SK-N-SH (cell line): Measurements from ENCODE around the gene B3GNT5. TPM values are rescaled to one million over a fixed set of nuclear protein-coding genes. Genes with fewer than 3 reads are reported as not detected.

Experiments used
- CTCF ChIA-PET: fragments of 300-600, 350-600 bp; formaldehyde crosslinking; extraction: SDS; loops from one replicate; lab custom pipeline; 2021; lab: Yijun Ruan, JAX
- POLR2A ChIA-PET: fragments of 350-600 bp; sonication (Branson Sonifier 250); formaldehyde crosslinking; extraction: SDS; loops from one replicate; lab custom pipeline; 2020; ENCODE audit warnings: antibody characterized with exemption, inconsistent platforms; lab: Yijun Ruan, JAX
- DNase-seq: peaks from one replicate; pipeline ENCODE4 v3.0.0; 2012
- H2AFZ ChIP-seq: fragments of 200-600 bp; sonication (generic); 2 replicates; pipeline ENCODE4 v1.8.1; 2016; ENCODE audit warnings: antibody characterized with exemption, mild to moderate bottlenecking, low read depth
- H3F3A ChIP-seq: fragments of 200-600 bp; sonication (generic); replicated peaks from 2 replicates; pipeline ENCODE3; 2016; ENCODE audit warnings: antibody characterized with exemption, mild to moderate bottlenecking; ENCODE audit not compliant: insufficient read depth
- H3K27ac ChIP-seq, 2 experiments: fragments of 200-500 bp in 1 of 2; fragments of 200-600 bp in 1 of 2; sonication (Bioruptor generic) in 1 of 2; sonication (generic), shearing (Covaris generic) in 1 of 2; 2 replicates each; pipeline versions ENCODE4 v1.5.1 to v1.6.1; 2014 to 2016; ENCODE audit warnings: low read depth in 2 of 2, inconsistent platforms in 1 of 2, low read length in 1 of 2, mild to moderate bottlenecking in 1 of 2, mixed read lengths in 1 of 2
- H3K27me3 ChIP-seq: fragments of 200-600 bp; sonication (generic), shearing (Covaris generic); 2 replicates; pipeline ENCODE4 v1.6.1; 2016; ENCODE audit warnings: mixed run types; ENCODE audit not compliant: insufficient read depth
- H3K36me3 ChIP-seq, 2 experiments: fragments of 200-500 bp in 1 of 2; fragments of 200-600 bp in 1 of 2; sonication (Bioruptor generic) in 1 of 2; sonication (generic) in 1 of 2; replicated peaks in 1 of 2; 2 replicates each; pipeline versions ENCODE3 to v1.5.1; 2014 to 2016; ENCODE audit warnings: low read length in 1 of 2, mild to moderate bottlenecking in 1 of 2; ENCODE audit not compliant: insufficient read depth in 2 of 2, control insufficient read depth in 1 of 2
- H3K4me1 ChIP-seq, 2 experiments: fragments of 200-500 bp in 1 of 2; fragments of 200-600 bp in 1 of 2; sonication (Bioruptor generic) in 1 of 2; sonication (generic), shearing (Covaris generic) in 1 of 2; 2 replicates each; pipeline versions ENCODE4 v1.5.1 to v1.6.1; 2014 to 2016; ENCODE audit warnings: low read depth in 1 of 2, low read length in 1 of 2, mixed run types in 1 of 2; ENCODE audit not compliant: insufficient read depth in 2 of 2, control insufficient read depth in 1 of 2
- H3K4me2 ChIP-seq: fragments of 200-600 bp; sonication (generic), shearing (Covaris generic); 2 replicates; pipeline ENCODE4 v1.6.1; 2017; ENCODE audit warnings: mixed run types
- H3K4me3 ChIP-seq, 2 experiments: fragments of 200-500 bp in 1 of 2; fragments of 200-600 bp in 1 of 2; sonication (Bioruptor generic) in 1 of 2; sonication (generic), shearing (Covaris generic) in 1 of 2; 2 replicates each; pipeline versions ENCODE4 v1.5.1 to v1.8.1; 2014 to 2016; ENCODE audit warnings: low read depth in 2 of 2, inconsistent platforms in 1 of 2, low read length in 1 of 2, mild to moderate bottlenecking in 1 of 2, mixed read lengths in 1 of 2, moderate library complexity in 1 of 2
- H3K79me2 ChIP-seq: fragments of 200-600 bp; sonication (generic); 2 replicates; pipeline ENCODE4 v1.8.1; 2017; ENCODE audit warnings: mild to moderate bottlenecking; ENCODE audit not compliant: insufficient read depth
- H3K9ac ChIP-seq: fragments of 200-600 bp; sonication (generic); 2 replicates; pipeline ENCODE4 v1.6.1; 2017; ENCODE audit warnings: mixed run types
- H3K9me2 ChIP-seq: fragments of 200-600 bp; sonication (generic); 2 replicates; pipeline ENCODE4 v1.6.1; 2017; ENCODE audit warnings: mixed run types
- H3K9me3 ChIP-seq: fragments of 200-600 bp; sonication (generic); 2 replicates; pipeline ENCODE4 v1.6.1; 2017; ENCODE audit warnings: mixed run types, mild to moderate bottlenecking, moderate library complexity
- H4K20me1 ChIP-seq: fragments of 200-600 bp; sonication (generic); 2 replicates; pipeline ENCODE4 v1.6.1; 2017; ENCODE audit warnings: mild to moderate bottlenecking, mixed run types; ENCODE audit not compliant: insufficient read depth
- FOXM1 ChIP-seq: IDR thresholded peaks from 2 replicates; pipeline ENCODE4 v1.4.0; 2012; ENCODE audit warnings: low read depth, mild to moderate bottlenecking
- NFIC ChIP-seq: IDR thresholded peaks from 2 replicates; pipeline ENCODE4 v1.4.0; 2012; ENCODE audit warnings: borderline replicate concordance
- POLR2AphosphoS5 ChIP-seq: IDR thresholded peaks from 2 replicates; pipeline ENCODE4 v1.6.1; 2012; ENCODE audit warnings: low read depth, low read length
- RFX5 ChIP-seq: IDR thresholded peaks from 2 replicates; pipeline ENCODE4 v1.6.1; 2012; ENCODE audit warnings: mild to moderate bottlenecking, improper control_type of control experiment, low read length
- RXRA ChIP-seq: IDR thresholded peaks from 2 replicates; pipeline ENCODE4 v1.4.0; 2012; ENCODE audit warnings: low read depth, mild to moderate bottlenecking, borderline replicate concordance
- USF1 ChIP-seq: IDR thresholded peaks from 2 replicates; pipeline ENCODE4 v1.4.0; 2012; ENCODE audit warnings: low read depth, borderline replicate concordance
- USF2 ChIP-seq: fragments of 150-350 bp; IDR thresholded peaks from 2 replicates; pipeline ENCODE4 v1.6.1; 2017; ENCODE audit warnings: antibody characterized with exemption, low read length, low read depth, borderline replicate concordance
- ZBTB33 ChIP-seq: IDR thresholded peaks from 2 replicates; pipeline ENCODE4 v1.4.0; 2012; ENCODE audit warnings: low read depth, borderline replicate concordance
- WGBS: methylation state at CpG from one replicate; pipeline ENCODE4 v1.1.6; 2017; ENCODE audit warnings: low lambda C conversion rate; 5-methylcytosine and 5-hydroxymethylcytosine counted together
- polyA plus RNA-seq, 3 experiments: library from polyadenylated mRNA; depleted of rRNA; stranded (reverse); fragments of >200 nt; gene quantifications; 2 replicates each; pipeline ENCODE4 v1.2.3, GENCODE V29; 2012

B3GNT5 gene
- polyA plus RNA-seq, 1 of the 3 experiments (the other 2 are of a cell fraction), result 4.7 TPM

- Histone ChIP-seq H3K9ac (no peak overlapping the region), H3K9me3 (no peaks in the 10 kb centered on the region), H3K4me2 (no peak overlapping the region), H3K27me3 (no peaks in the 10 kb centered on the region), H3K79me2 (no peaks in the 10 kb centered on the region), H3F3A (peaks cover 4% of the 10 kb centered on the region), H3K9me2 (no peaks in the 10 kb centered on the region), H3K27ac (no peak overlapping the region), H3K4me1 (peaks cover 0 to 18% of the 10 kb centered on the region in 2 experiments; a peak in 2 of 4 replicates), H2AFZ (no peak overlapping the region), H4K20me1 (no peaks in the 10 kb centered on the region), H3K36me3 (no peaks in the 10 kb centered on the region), H3K4me3 (no peak overlapping the region)
- 86% methylated on average over 3 of the region's 4 CpGs for WGBS
- TF ChIP-seq ZBTB33 (no peak), USF1 (no peak), FOXM1 (no peak)
- ChIA-PET CTCF (interaction anchor here (1.2 to 1.3 kb wide), 2 partner anchors 10 to 104 kb away, joined by 3 read pairs; no protein-coding TSS in a partner anchor), POLR2A (no interaction called here)
- DNase-seq, result no peak
These were observed 46.9 kb downstream of the B3GNT5 start for GRCh38 chr3:183299976-183300375.

GRCh38 chr3:183300996-183301562, 48.0 kb downstream of the B3GNT5 start:
- 84% methylated on average over 6 of the region's 6 CpGs for WGBS
- no peak overlapping the region for H3K4me2 ChIP-seq

GRCh38 chr3:183301937-183302580, 49.0 kb downstream of the B3GNT5 start:
- CTCF ChIA-PET, result no interaction called here
- H3K9me3 ChIP-seq, result no peaks in the 10 kb centered on the region

More at GRCh38 chr3:183300996-183301562, 48.0 kb downstream of the B3GNT5 start:
- Histone ChIP-seq H3K9me3 (no peaks in the 10 kb centered on the region), H3K9me2 (no peaks in the 10 kb centered on the region), H3K27ac (no peak overlapping the region), H2AFZ (no peak overlapping the region), H4K20me1 (no peaks in the 10 kb centered on the region), H3K9ac (no peak overlapping the region), H3K4me3 (no peak overlapping the region), H3K36me3 (no peaks in the 10 kb centered on the region), H3K79me2 (no peaks in the 10 kb centered on the region), H3K4me1 (peaks cover 0 to 18% of the 10 kb centered on the region in 2 experiments; a peak in 2 of 4 replicates), H3F3A (peaks cover 4% of the 10 kb centered on the region), H3K27me3 (no peaks in the 10 kb centered on the region)
- ChIA-PET POLR2A (no interaction called here), CTCF (interaction anchor here (1.2 kb wide), 1 partner anchor 11 kb away, joined by 3 read pairs; no protein-coding TSS in a partner anchor)
- TF ChIP-seq RXRA (no peak), POLR2AphosphoS5 (no peak), NFIC (no peak), RFX5 (no peak)
- DNase-seq, result no peak

More at GRCh38 chr3:183301937-183302580, 49.0 kb downstream of the B3GNT5 start:
- Histone ChIP-seq H3K36me3 (no peaks in the 10 kb centered on the region), H3F3A (peaks cover 4% of the 10 kb centered on the region), H3K79me2 (no peaks in the 10 kb centered on the region), H3K4me3 (no peak overlapping the region), H3K4me2 (no peak overlapping the region), H4K20me1 (no peaks in the 10 kb centered on the region), H3K27me3 (no peaks in the 10 kb centered on the region), H3K9ac (no peak overlapping the region), H3K9me2 (no peaks in the 10 kb centered on the region), H2AFZ (no peak overlapping the region), H3K27ac (no peak overlapping the region), H3K4me1 (peaks cover 2 to 18% of the 10 kb centered on the region in 2 experiments; a peak in 3 of 4 replicates)
- TF ChIP-seq USF2 (no peak), FOXM1 (no peak)
- DNase-seq, result no peak
- 95% methylated on average over 8 of the region's 8 CpGs for WGBS
- POLR2A ChIA-PET, result no interaction called here
